SK-N-SH treated with all-trans-retinoic acid at 6 μM for 48 hours (cell line): ENCODE measurements around the gene FHL3.

Experiments
- ARNTL ChIP-seq: fragments of 450-650 bp; formaldehyde crosslinking; IDR thresholded peaks from 2 replicates; pipeline ENCODE4 v1.5.0; 2020; ENCODE audit warnings: low read depth, mild to moderate bottlenecking, moderate library complexity, borderline replicate concordance
- CSRNP3 ChIP-seq: fragments of 250-450 bp; sonication (Bioruptor Pico); IDR thresholded peaks from 2 replicates; pipeline ENCODE4 v1.5.1; 2021; ENCODE audit warnings: mild to moderate bottlenecking, moderate library complexity
- OSR1 ChIP-seq: fragments of 250-450 bp; sonication (Bioruptor Pico); IDR thresholded peaks from 2 replicates; pipeline ENCODE4 v1.8.0; 2022; ENCODE audit warnings: moderate library complexity, mild to moderate bottlenecking, inconsistent platforms
- PATZ1 ChIP-seq: fragments of 250-450 bp; sonication (Bioruptor Pico); IDR thresholded peaks from 2 replicates; pipeline ENCODE4 v1.8.0; 2020; ENCODE audit warnings: mild to moderate bottlenecking, moderate library complexity, borderline replicate concordance
- RARB ChIP-seq: fragments of 250-450 bp; sonication (Bioruptor Pico); IDR thresholded peaks from 2 replicates; pipeline ENCODE4 v1.8.0; 2021; ENCODE audit warnings: mild to moderate bottlenecking, moderate library complexity
- TCF4 ChIP-seq: fragments of 250-450 bp; sonication (Bioruptor Pico); IDR thresholded peaks from 2 replicates; pipeline ENCODE4 v1.8.0; 2021; ENCODE audit warnings: mild to moderate bottlenecking, moderate library complexity, borderline replicate concordance
- TOX ChIP-seq: fragments of 250-450 bp; sonication (Bioruptor Pico); IDR thresholded peaks from 2 replicates; pipeline ENCODE4 v1.8.0; 2021; ENCODE audit warnings: mild to moderate bottlenecking, moderate library complexity, borderline replicate concordance
- ZFP30 ChIP-seq: fragments of 450-650 bp; formaldehyde crosslinking; IDR thresholded peaks from 2 replicates; pipeline ENCODE4 v1.5.0; 2022; ENCODE audit warnings: mild to moderate bottlenecking, moderate library complexity
- ZNF8 ChIP-seq: fragments of 450-650 bp; formaldehyde crosslinking; IDR thresholded peaks from 2 replicates; pipeline ENCODE4 v1.5.0; 2020; ENCODE audit warnings: mild to moderate bottlenecking, moderate library complexity

GRCh38 chr1:38029685-38030511, 24.6 kb upstream of the FHL3 start:
- no peak for TF ChIP-seq PATZ1 (CRISPR knock-in tag)
- no peak for TF ChIP-seq CSRNP3 (CRISPR knock-in tag)
- TF ChIP-seq TCF4: no peak
- TF ChIP-seq ZFP30 (CRISPR knock-in tag): no peak
- TF ChIP-seq ARNTL: no peak
- no peak for TF ChIP-seq TOX
- TF ChIP-seq OSR1 (CRISPR knock-in tag): no peak
- no peak for TF ChIP-seq ZNF8 (CRISPR knock-in tag)
- no peak for TF ChIP-seq RARB
